Measurements from ENCODE around the gene NFATC1.

Gene NFATC1

GRCh38 chr18:79413426-79413825, 17.7 kb downstream of the NFATC1 start:
- TF ChIP-seq, protein P1, sequence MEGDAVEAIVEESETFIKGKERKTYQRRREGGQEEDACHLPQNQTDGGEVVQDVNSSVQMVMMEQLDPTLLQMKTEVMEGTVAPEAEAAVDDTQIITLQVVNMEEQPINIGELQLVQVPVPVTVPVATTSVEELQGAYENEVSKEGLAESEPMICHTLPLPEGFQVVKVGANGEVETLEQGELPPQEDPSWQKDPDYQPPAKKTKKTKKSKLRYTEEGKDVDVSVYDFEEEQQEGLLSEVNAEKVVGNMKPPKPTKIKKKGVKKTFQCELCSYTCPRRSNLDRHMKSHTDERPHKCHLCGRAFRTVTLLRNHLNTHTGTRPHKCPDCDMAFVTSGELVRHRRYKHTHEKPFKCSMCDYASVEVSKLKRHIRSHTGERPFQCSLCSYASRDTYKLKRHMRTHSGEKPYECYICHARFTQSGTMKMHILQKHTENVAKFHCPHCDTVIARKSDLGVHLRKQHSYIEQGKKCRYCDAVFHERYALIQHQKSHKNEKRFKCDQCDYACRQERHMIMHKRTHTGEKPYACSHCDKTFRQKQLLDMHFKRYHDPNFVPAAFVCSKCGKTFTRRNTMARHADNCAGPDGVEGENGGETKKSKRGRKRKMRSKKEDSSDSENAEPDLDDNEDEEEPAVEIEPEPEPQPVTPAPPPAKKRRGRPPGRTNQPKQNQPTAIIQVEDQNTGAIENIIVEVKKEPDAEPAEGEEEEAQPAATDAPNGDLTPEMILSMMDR (IDR thresholded peaks at IDR 0.05; ENCODE audit: extremely low read depth, insufficient read depth, missing control alignments) = no peak
- in situ Hi-C loops (cut with MboI; ENCODE audit: low pct_unique_long_range_greater_than_20kb, low sequenced_read_pairs, unreplicated experiment) = no loop called here
- DNase-seq (ENCODE audit: low spot score) = no peak

DNA sequence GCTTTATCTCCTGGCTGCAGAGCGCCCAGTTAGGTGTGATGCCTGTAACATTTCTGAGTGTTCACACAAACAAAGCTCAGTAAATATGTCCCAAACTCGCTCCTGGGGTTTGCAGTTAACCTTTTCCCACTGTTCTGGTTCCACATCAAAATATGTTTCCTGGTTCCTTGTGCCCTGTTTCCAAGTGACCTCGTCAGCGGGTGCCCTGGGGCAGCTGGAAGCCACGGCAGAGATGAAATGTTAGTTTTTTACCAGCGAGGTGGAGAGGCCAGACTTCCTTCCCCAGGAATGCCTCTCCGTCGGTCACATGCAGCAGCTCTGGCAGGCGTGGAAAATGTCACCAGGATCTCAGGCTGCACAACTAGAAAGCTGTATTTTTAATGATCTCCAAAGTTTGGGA, 18.2 kb downstream of the NFATC1 start:
- no peak for DNase-seq (ENCODE audit: low spot score)
- in situ Hi-C loops (cut with MboI; ENCODE audit: low pct_unique_long_range_greater_than_20kb, low sequenced_read_pairs, unreplicated experiment) = no loop called here
- TF ChIP-seq, protein P1 (IDR thresholded peaks at IDR 0.05; ENCODE audit: extremely low read depth, insufficient read depth, missing control alignments) = no peak

- TF ChIP-seq, protein P1 (IDR thresholded peaks at IDR 0.05; ENCODE audit: extremely low read depth, insufficient read depth, missing control alignments) = no peak
- DNase-seq (ENCODE audit: low spot score) = no peak
- in situ Hi-C loops (cut with MboI; ENCODE audit: low pct_unique_long_range_greater_than_20kb, low sequenced_read_pairs, unreplicated experiment) = no loop called here
These were observed 20.4 kb downstream of the NFATC1 start for GRCh38 chr18:79416022-79416676.

GRCh38 chr18:79416677-79417052, 20.9 kb downstream of the NFATC1 start:
- TF ChIP-seq, protein P1 (IDR thresholded peaks at IDR 0.05; ENCODE audit: extremely low read depth, insufficient read depth, missing control alignments) = no peak
- in situ Hi-C loops (cut with MboI; ENCODE audit: low pct_unique_long_range_greater_than_20kb, low sequenced_read_pairs, unreplicated experiment) = no loop called here
- no peak for DNase-seq (ENCODE audit: low spot score)

GRCh38 chr18:79418236-79418635, 22.5 kb downstream of the NFATC1 start:
- in situ Hi-C loops (cut with MboI; ENCODE audit: low pct_unique_long_range_greater_than_20kb, low sequenced_read_pairs, unreplicated experiment) = no loop called here

DNA sequence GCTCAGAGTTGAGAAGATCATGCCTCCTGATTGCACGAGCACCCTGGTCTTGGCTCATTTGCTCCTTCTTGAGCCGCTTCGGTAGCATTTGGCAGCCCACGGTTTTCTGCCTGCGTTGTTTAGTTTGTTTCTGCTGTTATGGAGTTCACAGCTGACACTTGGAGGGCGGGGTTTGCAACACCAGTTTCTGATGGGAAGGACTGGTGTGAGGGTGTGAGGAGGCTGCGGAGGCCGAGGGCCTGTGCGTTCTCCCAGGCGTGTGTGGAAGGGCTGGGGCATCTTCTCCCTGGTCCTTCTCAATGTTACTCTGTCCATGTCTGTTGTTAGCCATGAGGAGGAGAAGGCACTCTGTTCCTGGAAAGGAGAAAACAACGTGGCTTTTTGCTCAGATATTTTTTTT, 22.9 kb downstream of the NFATC1 start:
- in situ Hi-C loops (cut with MboI; ENCODE audit: low pct_unique_long_range_greater_than_20kb, low sequenced_read_pairs, unreplicated experiment) = no loop called here
- TF ChIP-seq, protein P1 (IDR thresholded peaks at IDR 0.05; ENCODE audit: extremely low read depth, insufficient read depth, missing control alignments) = no peak
- DNase-seq (ENCODE audit: low spot score) = no peak

More at GRCh38 chr18:79418236-79418635, 22.5 kb downstream of the NFATC1 start:
- no peak for DNase-seq (ENCODE audit: low spot score)
- TF ChIP-seq, protein P1 (IDR thresholded peaks at IDR 0.05; ENCODE audit: extremely low read depth, insufficient read depth, missing control alignments) = no peak
